GM18858 (cell line): Measurements from ENCODE around the gene TEX48.

Source experiments
- ATAC-seq: cut with Tn5 transposase; IDR thresholded peaks from one replicate; pipeline ENCODE4 v1.9.1; 2021; ENCODE audit not compliant: unreplicated experiment

Gene TEX48

GRCh38 chr9:114694146-114694545, 12.2 kb upstream of the TEX48 start:
- ATAC-seq: no peak

GRCh38 chr9:114693248-114693855, 11.4 kb upstream of the TEX48 start:
- no peak for ATAC-seq

GRCh38 chr9:114691956-114692295, 9.9 kb upstream of the TEX48 start:
- ATAC-seq: no peak

- ATAC-seq: peak; percentile 65
Observed at GRCh38 chr9:114691046-114691955, 9.3 kb upstream of the TEX48 start.

GRCh38 chr9:114690308-114690707, 8.3 kb upstream of the TEX48 start:
- ATAC-seq: no peak

- no peak for ATAC-seq
Observed at GRCh38 chr9:114689813-114690212, 7.8 kb upstream of the TEX48 start.

- no peak for ATAC-seq
Observed at GRCh38 chr9:114688909-114689610, 7.1 kb upstream of the TEX48 start.

GRCh38 chr9:114688379-114688778, 6.4 kb upstream of the TEX48 start:
- ATAC-seq: no peak

GRCh38 chr9:114687034-114687433, 5.0 kb upstream of the TEX48 start:
- ATAC-seq: no peak

- ATAC-seq: no peak
Observed at GRCh38 chr9:114685951-114686350, 4.0 kb upstream of the TEX48 start.

GRCh38 chr9:114684036-114684435, 2.0 kb upstream of the TEX48 start:
- no peak for ATAC-seq

GRCh38 chr9:114682846-114683245, 854 bp upstream of the TEX48 start:
- ATAC-seq: no peak

- ATAC-seq: no peak
Observed at GRCh38 chr9:114680259-114681001, 1.6 kb downstream of the TEX48 start.

GRCh38 chr9:114678795-114679194, 3.2 kb downstream of the TEX48 start:
- ATAC-seq: no peak

GRCh38 chr9:114678130-114678529, 3.9 kb downstream of the TEX48 start:
- no peak for ATAC-seq

GRCh38 chr9:114677418-114677817, 4.6 kb downstream of the TEX48 start:
- no peak for ATAC-seq

- ATAC-seq: no peak
Observed at GRCh38 chr9:114676901-114677300, 5.1 kb downstream of the TEX48 start.

GRCh38 chr9:114674798-114675540, 7.0 kb downstream of the TEX48 start:
- ATAC-seq: no peak

- no peak for ATAC-seq
Observed at GRCh38 chr9:114674076-114674797, 7.8 kb downstream of the TEX48 start.

- ATAC-seq: no peak
Observed at GRCh38 chr9:114671605-114672004, 10.4 kb downstream of the TEX48 start.
